ENCODE results near the gene MTUS2. TPM values are rescaled to one million over a fixed set of nuclear protein-coding genes. Genes with fewer than 3 reads are reported as not detected.

MTUS2 gene
- total RNA-seq, 1 donor from 2014 or later = 6.8 TPM

DNA sequence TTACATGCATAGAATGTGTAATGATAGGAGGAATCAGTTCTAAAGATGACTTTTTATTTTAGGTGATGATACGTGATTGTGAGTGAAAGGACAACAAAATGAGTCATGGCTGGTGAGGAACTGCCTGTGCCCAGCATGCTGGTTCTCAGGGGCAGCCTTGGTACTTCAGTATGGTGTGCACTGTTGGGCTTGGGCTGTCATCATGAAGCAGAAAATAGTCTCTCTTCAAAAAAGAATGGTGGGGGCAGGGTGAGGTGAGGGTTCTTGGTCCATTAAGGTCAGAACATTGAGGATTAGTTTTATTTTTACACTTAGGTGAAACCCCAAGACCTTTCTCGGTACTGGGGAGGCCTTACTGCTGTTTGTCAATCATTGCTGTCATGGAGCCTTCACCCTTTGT lies 309.5 kb downstream of the MTUS2 start:
- TF ChIP-seq, protein P1, sequence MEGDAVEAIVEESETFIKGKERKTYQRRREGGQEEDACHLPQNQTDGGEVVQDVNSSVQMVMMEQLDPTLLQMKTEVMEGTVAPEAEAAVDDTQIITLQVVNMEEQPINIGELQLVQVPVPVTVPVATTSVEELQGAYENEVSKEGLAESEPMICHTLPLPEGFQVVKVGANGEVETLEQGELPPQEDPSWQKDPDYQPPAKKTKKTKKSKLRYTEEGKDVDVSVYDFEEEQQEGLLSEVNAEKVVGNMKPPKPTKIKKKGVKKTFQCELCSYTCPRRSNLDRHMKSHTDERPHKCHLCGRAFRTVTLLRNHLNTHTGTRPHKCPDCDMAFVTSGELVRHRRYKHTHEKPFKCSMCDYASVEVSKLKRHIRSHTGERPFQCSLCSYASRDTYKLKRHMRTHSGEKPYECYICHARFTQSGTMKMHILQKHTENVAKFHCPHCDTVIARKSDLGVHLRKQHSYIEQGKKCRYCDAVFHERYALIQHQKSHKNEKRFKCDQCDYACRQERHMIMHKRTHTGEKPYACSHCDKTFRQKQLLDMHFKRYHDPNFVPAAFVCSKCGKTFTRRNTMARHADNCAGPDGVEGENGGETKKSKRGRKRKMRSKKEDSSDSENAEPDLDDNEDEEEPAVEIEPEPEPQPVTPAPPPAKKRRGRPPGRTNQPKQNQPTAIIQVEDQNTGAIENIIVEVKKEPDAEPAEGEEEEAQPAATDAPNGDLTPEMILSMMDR (IDR thresholded peaks at IDR 0.05; ENCODE audit: partially characterized antibody, unreplicated experiment) = no peak
- Mint-ChIP-seq H3K4me3 (ENCODE audit: unreplicated experiment) (no peak overlapping the region), H3K27ac (ENCODE audit: unreplicated experiment) (no peak overlapping the region), H3K4me1 (ENCODE audit: low read depth, unreplicated experiment) (no peaks in the 10 kb centered on the region), H3K9me3 (ENCODE audit: unreplicated experiment) (peaks cover 3% of the 10 kb centered on the region), H3K27me3 (ENCODE audit: unreplicated experiment) (no peaks in the 10 kb centered on the region), H3K36me3 (ENCODE audit: unreplicated experiment) (peaks cover 5% of the 10 kb centered on the region)
- no peak for DNase-seq

DNA sequence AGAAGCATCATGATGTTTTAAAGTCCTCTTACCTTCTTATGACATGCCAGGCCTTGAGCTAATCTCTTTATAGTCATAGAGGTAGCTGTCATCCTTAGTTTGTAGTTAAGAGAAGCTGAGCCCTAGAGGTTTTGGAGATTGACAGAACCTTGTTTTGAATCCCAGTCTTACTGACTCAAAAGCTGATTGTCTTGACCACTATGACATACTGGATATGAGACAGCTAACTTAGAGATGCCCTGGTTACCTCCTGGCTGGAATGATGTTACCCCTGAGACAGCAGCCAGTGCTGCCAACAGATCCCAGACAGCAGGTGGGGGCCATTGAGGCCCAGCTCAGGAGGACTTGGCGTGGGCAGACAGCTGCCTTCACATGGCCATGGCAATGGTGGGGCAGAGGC lies 311.0 kb downstream of the MTUS2 start:
- no peak for DNase-seq
- Mint-ChIP-seq H3K9me3 (ENCODE audit: unreplicated experiment) (peaks cover 3% of the 10 kb centered on the region), H3K36me3 (ENCODE audit: unreplicated experiment) (peaks cover 5% of the 10 kb centered on the region), H3K27ac (ENCODE audit: unreplicated experiment) (no peak overlapping the region), H3K27me3 (ENCODE audit: unreplicated experiment) (no peaks in the 10 kb centered on the region), H3K4me1 (ENCODE audit: low read depth, unreplicated experiment) (no peaks in the 10 kb centered on the region), H3K4me3 (ENCODE audit: unreplicated experiment) (no peak overlapping the region)
- TF ChIP-seq, protein P1 (IDR thresholded peaks at IDR 0.05; ENCODE audit: partially characterized antibody, unreplicated experiment) = no peak

DNA sequence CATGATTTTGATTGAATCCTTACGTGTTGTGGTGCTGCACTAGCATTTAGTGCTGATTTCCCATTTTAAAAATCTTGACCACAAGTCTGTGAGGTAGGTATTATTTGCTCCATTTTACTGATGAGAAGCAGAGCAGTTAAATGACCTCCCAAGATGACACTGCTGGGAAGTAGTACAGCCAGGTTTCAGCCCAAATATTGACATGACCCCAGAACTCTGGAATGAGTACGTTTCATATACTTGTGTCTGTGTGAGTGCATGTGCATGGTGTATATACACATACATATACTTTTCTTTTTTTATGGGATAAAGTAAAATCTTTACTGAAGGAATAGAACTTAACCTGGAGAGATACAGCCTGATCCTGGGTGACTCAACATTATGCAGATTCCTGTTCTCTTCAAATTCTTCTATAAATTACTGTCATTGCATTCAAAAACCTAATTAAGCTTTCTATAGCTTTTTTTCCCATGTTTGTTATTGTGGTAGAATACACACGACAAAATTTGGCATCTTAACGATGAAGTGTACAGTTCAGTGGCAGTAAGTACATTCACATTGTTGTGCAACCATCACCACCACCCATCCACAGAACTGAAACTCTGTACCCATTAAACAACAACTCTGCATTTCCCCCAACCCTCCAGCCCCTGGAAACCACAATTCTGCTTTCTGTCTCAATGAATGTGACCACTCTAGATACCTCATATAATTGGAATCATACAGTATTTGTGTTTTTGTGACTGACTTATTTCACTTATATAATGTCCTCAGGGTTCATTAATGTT lies 311.9 kb downstream of the MTUS2 start:
- Mint-ChIP-seq H3K4me3 (ENCODE audit: unreplicated experiment) (no peak overlapping the region), H3K27ac (ENCODE audit: unreplicated experiment) (no peak overlapping the region), H3K4me1 (ENCODE audit: low read depth, unreplicated experiment) (no peaks in the 10 kb centered on the region), H3K36me3 (ENCODE audit: unreplicated experiment) (peaks cover 5% of the 10 kb centered on the region), H3K27me3 (ENCODE audit: unreplicated experiment) (no peaks in the 10 kb centered on the region), H3K9me3 (ENCODE audit: unreplicated experiment) (peaks cover 4% of the 10 kb centered on the region)
- no peak for DNase-seq
- TF ChIP-seq, protein P1 (IDR thresholded peaks at IDR 0.05; ENCODE audit: partially characterized antibody, unreplicated experiment) = no peak

GRCh38 chr13:29136341-29136740 lies 316.2 kb downstream of the MTUS2 start:
- Mint-ChIP-seq H3K9me3 (ENCODE audit: unreplicated experiment) (peaks cover 6% of the 10 kb centered on the region), H3K36me3 (ENCODE audit: unreplicated experiment) (no peaks in the 10 kb centered on the region), H3K27ac (ENCODE audit: unreplicated experiment) (no peak overlapping the region), H3K27me3 (ENCODE audit: unreplicated experiment) (no peaks in the 10 kb centered on the region), H3K4me1 (ENCODE audit: low read depth, unreplicated experiment) (no peaks in the 10 kb centered on the region), H3K4me3 (ENCODE audit: unreplicated experiment) (no peak overlapping the region)
- DNase-seq = no peak
- TF ChIP-seq, protein P1 (IDR thresholded peaks at IDR 0.05; ENCODE audit: partially characterized antibody, unreplicated experiment) = no peak

DNA sequence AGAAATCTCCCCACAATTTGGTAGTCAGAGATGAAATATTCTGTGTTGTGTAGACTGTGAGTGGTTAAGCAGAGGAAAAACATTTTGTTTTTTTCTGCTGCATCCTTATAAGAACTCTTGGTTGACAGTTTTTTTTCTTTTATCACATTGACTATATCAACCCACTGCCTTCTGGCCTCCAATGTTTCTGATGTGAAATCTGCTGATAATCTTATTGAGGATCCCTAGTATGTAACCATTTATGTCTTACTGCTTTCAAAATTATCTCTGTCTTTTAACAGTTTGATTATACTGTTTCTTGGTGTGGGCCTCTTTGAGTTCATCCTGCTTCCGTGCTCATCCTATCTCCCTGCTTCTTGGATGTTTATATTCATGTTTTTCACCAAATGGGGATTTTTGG lies 316.9 kb downstream of the MTUS2 start:
- Mint-ChIP-seq H3K27me3 (ENCODE audit: unreplicated experiment) (no peaks in the 10 kb centered on the region), H3K4me1 (ENCODE audit: low read depth, unreplicated experiment) (no peaks in the 10 kb centered on the region), H3K36me3 (ENCODE audit: unreplicated experiment) (no peaks in the 10 kb centered on the region), H3K4me3 (ENCODE audit: unreplicated experiment) (no peak overlapping the region), H3K9me3 (ENCODE audit: unreplicated experiment) (peaks cover 6% of the 10 kb centered on the region), H3K27ac (ENCODE audit: unreplicated experiment) (no peak overlapping the region)
- no peak for DNase-seq
- TF ChIP-seq, protein P1 (IDR thresholded peaks at IDR 0.05; ENCODE audit: partially characterized antibody, unreplicated experiment) = no peak

Data from glutamatergic neuron (in vitro differentiated cells).